CD4-positive, alpha-beta T cell (primary cell): ENCODE measurements around the gene BLACAT1. TPM values are rescaled to one million over a fixed set of nuclear protein-coding genes. Genes with fewer than 3 reads are reported as not detected.

Source experiments
- ATAC-seq: fragments of 200-7000 bp; cut with Tn5 transposase; one replicate; pipeline ENCODE4 v1.10.0; 2022; ENCODE audit warnings: mild to moderate bottlenecking; ENCODE audit not compliant: poor library complexity
- CTCF ChIA-PET: fragments of 350-600 bp; sonication (Branson Sonifier 250); formaldehyde crosslinking; loops from one replicate; lab custom pipeline; 2021; ENCODE audit warnings: antibody characterized with exemption, inconsistent platforms; lab: Charles Lee
- POLR2A ChIA-PET: fragments of 350-600 bp; sonication (Branson Sonifier 250); formaldehyde crosslinking; loops from one replicate; lab custom pipeline; 2021; ENCODE audit warnings: antibody characterized with exemption, inconsistent platforms; lab: Charles Lee
- DNase-seq, 14 experiments: peaks; one replicate each; pipeline ENCODE4 v3.0.0-alpha.2; 2013 to 2020; ENCODE audit warnings: mixed read lengths in 2 of 14
- H3K27ac ChIP-seq, 2 donors: one replicate each; pipeline versions ENCODE4 v1.5.1 to v1.7.0; 2013; ENCODE audit warnings: low read length in 2 of 2, low read depth in 1 of 2, mild to moderate bottlenecking in 1 of 2
- H3K27me3 ChIP-seq, 2 experiments: 1 replicate in 1 of 2; 2 replicates in 1 of 2; pipeline versions ENCODE4 v1.6.1 to v1.7.0; 2013; ENCODE audit warnings: low read length in 2 of 2, control low read depth in 1 of 2, mild to moderate bottlenecking in 1 of 2, moderate library complexity in 1 of 2; ENCODE audit not compliant: insufficient read depth in 2 of 2, control insufficient read depth in 1 of 2
- H3K36me3 ChIP-seq: one replicate; pipeline ENCODE4 v1.6.1; 2013; ENCODE audit warnings: low read length, control low read depth; ENCODE audit not compliant: insufficient read depth
- H3K4me1 ChIP-seq: one replicate; pipeline ENCODE4 v1.6.1; 2013; ENCODE audit warnings: low read length, control low read depth; ENCODE audit not compliant: insufficient read depth
- H3K4me3 ChIP-seq: one replicate; pipeline ENCODE4 v1.5.1; 2013; ENCODE audit warnings: mild to moderate bottlenecking, low read length, moderate library complexity
- H3K9me3 ChIP-seq, 2 experiments: 1 replicate in 1 of 2; 2 replicates in 1 of 2; pipeline versions ENCODE4 v1.6.1 to v1.7.0; 2013; ENCODE audit warnings: low read length in 2 of 2, mild to moderate bottlenecking in 2 of 2, control low read depth in 1 of 2, moderate library complexity in 1 of 2; ENCODE audit not compliant: control insufficient read depth in 1 of 2, insufficient read depth in 1 of 2
- H3K27ac Mint-ChIP-seq: one replicate; pipeline ENCODE4 v1.8.0; 2020; ENCODE audit warnings: mixed read lengths
- H3K27me3 Mint-ChIP-seq: one replicate; pipeline ENCODE4 v1.8.0; 2021; ENCODE audit warnings: mixed read lengths
- H3K36me3 Mint-ChIP-seq: one replicate; pipeline ENCODE4 v1.8.0; 2021; ENCODE audit warnings: low read depth, mixed read lengths
- H3K4me1 Mint-ChIP-seq: one replicate; pipeline ENCODE4 v1.8.0; 2021; ENCODE audit warnings: low read depth, mixed read lengths
- H3K4me3 Mint-ChIP-seq: one replicate; pipeline ENCODE4 v1.8.0; 2020; ENCODE audit warnings: mild to moderate bottlenecking, mixed read lengths
- H3K9me3 Mint-ChIP-seq: one replicate; pipeline ENCODE4 v1.8.0; 2020; ENCODE audit warnings: mixed read lengths
- intact Hi-C, 2 experiments: fragments of 100-400 bp; cut with DNase I in 1 of 2; cut with micrococcal nuclease in 1 of 2; formaldehyde crosslinking; loops; one replicate each; pipeline versions ENCODE4 v1.15.1 to v1.9.0; 2023 to 2025; cut with DNase I, micrococcal nuclease
- total RNA-seq, 174 experiments: library from RNA in 2 of 174; stranded (reverse) in 2 of 174; gene quantifications; one replicate each; pipeline ENCODE4 v1.2.3 and lab custom pipeline; 2021 to 2026
- TF ChIP-seq, protein P1 (sequence below): fragments of 200-600 bp; IDR thresholded peaks from one replicate; pipeline ENCODE4 v1.8.0; 2022; ENCODE audit warnings: antibody characterized with exemption, mild to moderate bottlenecking

BLACAT1 gene
- total RNA-seq, 2 experiments from 2014 or later: not detected

DNA sequence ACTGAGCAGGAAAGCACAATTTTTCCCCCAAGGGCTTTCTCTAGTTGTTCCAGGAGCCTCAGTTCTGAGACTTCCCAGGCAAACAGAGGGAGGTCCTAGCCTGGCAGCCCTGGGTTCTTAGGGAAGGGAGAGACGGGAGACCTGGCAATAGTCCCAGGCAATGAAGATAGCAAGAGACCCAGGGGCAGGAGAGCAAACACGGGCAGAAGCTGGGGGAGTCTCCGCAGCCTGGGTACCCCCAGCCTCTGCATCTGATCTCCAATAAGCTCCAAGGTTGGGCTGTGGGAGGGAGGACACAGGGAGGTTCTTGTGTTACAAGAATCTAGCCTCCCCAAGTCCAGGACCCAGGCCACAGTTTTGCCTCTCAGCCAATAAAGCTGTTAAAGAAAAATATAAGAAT is 2.4 kb downstream of the BLACAT1 start:
- no peaks in the 10 kb centered on the region for H3K36me3 ChIP-seq
- DNase-seq (no peak), ATAC-seq (no peak)
- peaks cover 0 to 19% of the 10 kb centered on the region in 2 experiments for H3K9me3 ChIP-seq
- intact Hi-C loops: no loop called here
- Mint-ChIP-seq H3K4me3 (no peak overlapping the region), H3K27me3 (peaks cover 78% of the 10 kb centered on the region), H3K9me3 (no peaks in the 10 kb centered on the region), H3K36me3 (no peaks in the 10 kb centered on the region), H3K4me1 (peaks cover 14% of the 10 kb centered on the region), H3K27ac (no peak overlapping the region)
- TF ChIP-seq, protein P1, sequence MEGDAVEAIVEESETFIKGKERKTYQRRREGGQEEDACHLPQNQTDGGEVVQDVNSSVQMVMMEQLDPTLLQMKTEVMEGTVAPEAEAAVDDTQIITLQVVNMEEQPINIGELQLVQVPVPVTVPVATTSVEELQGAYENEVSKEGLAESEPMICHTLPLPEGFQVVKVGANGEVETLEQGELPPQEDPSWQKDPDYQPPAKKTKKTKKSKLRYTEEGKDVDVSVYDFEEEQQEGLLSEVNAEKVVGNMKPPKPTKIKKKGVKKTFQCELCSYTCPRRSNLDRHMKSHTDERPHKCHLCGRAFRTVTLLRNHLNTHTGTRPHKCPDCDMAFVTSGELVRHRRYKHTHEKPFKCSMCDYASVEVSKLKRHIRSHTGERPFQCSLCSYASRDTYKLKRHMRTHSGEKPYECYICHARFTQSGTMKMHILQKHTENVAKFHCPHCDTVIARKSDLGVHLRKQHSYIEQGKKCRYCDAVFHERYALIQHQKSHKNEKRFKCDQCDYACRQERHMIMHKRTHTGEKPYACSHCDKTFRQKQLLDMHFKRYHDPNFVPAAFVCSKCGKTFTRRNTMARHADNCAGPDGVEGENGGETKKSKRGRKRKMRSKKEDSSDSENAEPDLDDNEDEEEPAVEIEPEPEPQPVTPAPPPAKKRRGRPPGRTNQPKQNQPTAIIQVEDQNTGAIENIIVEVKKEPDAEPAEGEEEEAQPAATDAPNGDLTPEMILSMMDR: no peak
- H3K4me1 ChIP-seq: peaks cover 32% of the 10 kb centered on the region
- no peak overlapping the region for H3K4me3 ChIP-seq
- H3K27me3 ChIP-seq: peaks cover 62 to 79% of the 10 kb centered on the region in 2 experiments
- no peak overlapping the region for H3K27ac ChIP-seq
- POLR2A ChIA-PET: no interaction called here
- CTCF ChIA-PET: interaction anchor here (1.2 kb wide), 1 partner anchor 32 kb away, joined by 3 read pairs; no protein-coding TSS in a partner anchor

DNA sequence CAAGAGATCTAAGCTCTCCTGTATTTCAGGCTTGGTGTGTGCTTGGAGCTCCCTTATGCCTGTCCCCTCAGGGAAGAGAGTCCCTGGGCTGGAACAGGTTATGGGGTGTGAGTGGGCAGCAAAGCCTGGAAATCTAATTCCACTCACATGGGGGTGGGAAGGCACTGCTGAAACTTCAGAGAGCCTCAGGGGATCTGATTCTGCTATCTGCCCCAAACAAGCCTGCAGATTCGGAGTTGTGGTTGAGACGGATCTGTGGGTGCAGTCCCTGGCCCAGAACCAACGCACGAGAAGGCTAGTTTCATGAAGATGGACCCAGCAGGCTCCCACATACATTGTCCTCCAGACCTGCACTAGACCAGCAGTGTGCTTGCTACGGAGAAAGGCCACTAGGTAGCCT is 2.9 kb downstream of the BLACAT1 start:
- H3K4me3 ChIP-seq: no peak overlapping the region
- peaks cover 0 to 19% of the 10 kb centered on the region in 2 experiments for H3K9me3 ChIP-seq
- peaks cover 73% of the 10 kb centered on the region for H3K27me3 Mint-ChIP-seq
- no peaks in the 10 kb centered on the region for H3K36me3 ChIP-seq
- ChIA-PET POLR2A (interaction anchor here (0.6 kb wide), 1 partner anchor 140 kb away, joined by 3 read pairs; no protein-coding TSS in a partner anchor), CTCF (interaction anchor here (1.2 kb wide), 1 partner anchor 33 kb away, joined by 3 read pairs; no protein-coding TSS in a partner anchor)
- H3K9me3 Mint-ChIP-seq: no peaks in the 10 kb centered on the region
- no peak overlapping the region for H3K27ac Mint-ChIP-seq
- no peak for ATAC-seq
- intact Hi-C loops: no loop called here
- H3K4me3 Mint-ChIP-seq: no peak overlapping the region
- no peak for DNase-seq
- peaks cover 32% of the 10 kb centered on the region for H3K4me1 ChIP-seq
- H3K27ac ChIP-seq: no peak overlapping the region
- peaks cover 57 to 74% of the 10 kb centered on the region in 2 experiments for H3K27me3 ChIP-seq
- TF ChIP-seq, protein P1: no peak
- H3K4me1 Mint-ChIP-seq: peaks cover 14% of the 10 kb centered on the region
- no peaks in the 10 kb centered on the region for H3K36me3 Mint-ChIP-seq

DNA sequence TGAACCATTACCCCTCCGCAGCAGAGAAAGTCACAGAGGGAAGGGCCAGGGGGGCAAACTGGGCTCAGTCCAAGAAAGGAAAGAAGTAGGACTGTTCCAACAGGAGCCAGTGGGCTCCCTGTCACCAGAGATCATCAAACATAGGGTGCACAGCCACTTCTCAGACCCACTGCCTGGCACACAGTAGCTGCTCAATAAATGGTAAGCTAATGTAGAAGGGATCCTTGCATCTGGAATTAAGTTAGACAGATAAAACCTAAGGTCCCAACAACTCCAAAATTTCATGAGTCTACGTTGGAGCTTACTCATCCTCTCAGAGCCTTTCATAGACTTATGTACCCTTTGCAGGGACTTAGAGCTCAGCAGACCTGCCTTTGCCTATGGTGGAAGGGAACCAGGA is 3.5 kb downstream of the BLACAT1 start:
- H3K27me3 ChIP-seq: peaks cover 53 to 68% of the 10 kb centered on the region in 2 experiments
- peaks cover 68% of the 10 kb centered on the region for H3K27me3 Mint-ChIP-seq
- H3K9me3 Mint-ChIP-seq: no peaks in the 10 kb centered on the region
- peaks cover 0 to 19% of the 10 kb centered on the region in 2 experiments for H3K9me3 ChIP-seq
- peaks cover 32% of the 10 kb centered on the region for H3K4me1 ChIP-seq
- DNase-seq (no peak), ATAC-seq (no peak)
- no peak overlapping the region for H3K27ac ChIP-seq
- ChIA-PET POLR2A (interaction anchor here (0.6 kb wide), 1 partner anchor 141 kb away, joined by 3 read pairs; no protein-coding TSS in a partner anchor), CTCF (no interaction called here)
- TF ChIP-seq, protein P1: no peak
- intact Hi-C loops: no loop called here
- peaks cover 9% of the 10 kb centered on the region for H3K4me1 Mint-ChIP-seq
- no peak overlapping the region for H3K27ac Mint-ChIP-seq
- no peak overlapping the region for H3K4me3 Mint-ChIP-seq
- H3K36me3 Mint-ChIP-seq: no peaks in the 10 kb centered on the region
- no peak overlapping the region for H3K4me3 ChIP-seq
- H3K36me3 ChIP-seq: no peaks in the 10 kb centered on the region
